ENCODE results near the gene GBP3. TPM values are rescaled to one million over a fixed set of nuclear protein-coding genes. Genes with fewer than 3 reads are reported as not detected.

The GBP3 gene
- total and polyA plus RNA-seq, 12 donors = 4.1 to 54.4 (median 25.0) TPM

DNA sequence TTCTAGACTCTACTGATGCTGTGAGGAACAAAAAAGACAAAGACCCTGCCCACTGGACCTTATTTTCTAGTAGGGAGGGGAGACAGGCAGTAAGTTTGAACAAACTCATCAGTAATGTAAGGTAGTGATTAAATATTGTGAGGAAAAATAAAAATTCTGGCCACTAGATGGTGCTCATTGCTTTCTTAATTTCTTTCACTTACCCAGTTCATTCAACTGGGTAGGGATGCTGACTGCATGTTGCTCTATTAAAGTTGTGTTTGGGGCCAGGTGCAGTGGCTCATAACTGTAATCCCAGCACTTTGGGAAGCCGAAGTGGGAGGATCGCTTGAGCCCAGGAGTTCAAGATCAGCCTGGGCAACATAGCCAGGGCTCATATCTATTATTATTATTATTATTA, 23.9 kb downstream of the GBP3 start:
- 0 to 5% (median 2%) methylated on average over 2 of the region's 2 CpGs for WGBS, 4 donors
- TF ChIP-seq, protein P1, sequence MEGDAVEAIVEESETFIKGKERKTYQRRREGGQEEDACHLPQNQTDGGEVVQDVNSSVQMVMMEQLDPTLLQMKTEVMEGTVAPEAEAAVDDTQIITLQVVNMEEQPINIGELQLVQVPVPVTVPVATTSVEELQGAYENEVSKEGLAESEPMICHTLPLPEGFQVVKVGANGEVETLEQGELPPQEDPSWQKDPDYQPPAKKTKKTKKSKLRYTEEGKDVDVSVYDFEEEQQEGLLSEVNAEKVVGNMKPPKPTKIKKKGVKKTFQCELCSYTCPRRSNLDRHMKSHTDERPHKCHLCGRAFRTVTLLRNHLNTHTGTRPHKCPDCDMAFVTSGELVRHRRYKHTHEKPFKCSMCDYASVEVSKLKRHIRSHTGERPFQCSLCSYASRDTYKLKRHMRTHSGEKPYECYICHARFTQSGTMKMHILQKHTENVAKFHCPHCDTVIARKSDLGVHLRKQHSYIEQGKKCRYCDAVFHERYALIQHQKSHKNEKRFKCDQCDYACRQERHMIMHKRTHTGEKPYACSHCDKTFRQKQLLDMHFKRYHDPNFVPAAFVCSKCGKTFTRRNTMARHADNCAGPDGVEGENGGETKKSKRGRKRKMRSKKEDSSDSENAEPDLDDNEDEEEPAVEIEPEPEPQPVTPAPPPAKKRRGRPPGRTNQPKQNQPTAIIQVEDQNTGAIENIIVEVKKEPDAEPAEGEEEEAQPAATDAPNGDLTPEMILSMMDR (IDR thresholded peaks at IDR 0.05) = peak; percentile 50 to 77 (median 69)
- no peak for TF ChIP-seq POLR2A (IDR thresholded peaks at IDR 0.05)
- DNase-seq = peak in 1 of 7 donors; percentile 21
- Histone ChIP-seq H3K9me3 (replicated peaks in 1 of 3) (no peaks in the 10 kb centered on the region), H3K36me3 (replicated peaks in 1 of 2) (no peaks in the 10 kb centered on the region), H3K27ac (no peak overlapping the region), H3K27me3 (no peaks in the 10 kb centered on the region), H3K4me1 (replicated peaks in 1 of 2) (peaks cover 0 to 1% of the 10 kb centered on the region in 2 donors), H3K4me3 (no peak overlapping the region)
- intact Hi-C loops (cut with DNase I) = loop anchor here in 1 of 2 donors (2.0 kb wide), 1 partner anchor 364 kb away; no protein-coding TSS in a partner anchor

DNA sequence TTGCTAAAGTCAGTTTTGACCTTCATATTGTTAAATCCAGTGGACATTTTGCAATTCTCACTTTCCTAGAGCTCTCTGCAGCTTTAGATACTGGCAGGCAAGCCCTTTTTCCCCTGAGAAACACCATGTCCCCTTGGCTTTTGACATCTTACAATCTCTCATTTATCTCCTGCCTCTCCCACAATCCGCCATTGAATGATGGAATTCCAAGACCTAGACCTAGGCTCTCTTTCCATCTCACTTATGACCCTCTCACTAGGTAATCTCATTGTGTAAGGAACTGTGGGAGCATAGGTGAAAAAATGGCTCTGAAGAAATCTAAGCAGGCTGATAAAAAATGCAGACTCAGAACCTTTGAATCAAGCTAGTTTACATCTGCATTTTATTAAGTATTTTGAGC, 32.2 kb downstream of the GBP3 start:
- no peaks in the 10 kb centered on the region for H3K27me3 ChIP-seq
- H3K4me1 ChIP-seq (replicated peaks in 1 of 2) = peaks cover 18 to 34% of the 10 kb centered on the region in 2 donors
- TF ChIP-seq POLR2A (IDR thresholded peaks at IDR 0.05) = no peak
- TF ChIP-seq, protein P1 (IDR thresholded peaks at IDR 0.05) = no peak
- WGBS, 4 donors = 68 to 94% (median 81%) methylated on average over 1 of the region's 1 CpG
- H3K4me3 ChIP-seq = no peak overlapping the region
- peaks cover 0 to 7% of the 10 kb centered on the region in 2 donors for H3K36me3 ChIP-seq (replicated peaks in 1 of 2)
- no peak for DNase-seq
- H3K27ac ChIP-seq = no peak overlapping the region
- H3K9me3 ChIP-seq (replicated peaks in 1 of 3) = no peaks in the 10 kb centered on the region
- intact Hi-C loops (cut with DNase I) = no loop called here

DNA sequence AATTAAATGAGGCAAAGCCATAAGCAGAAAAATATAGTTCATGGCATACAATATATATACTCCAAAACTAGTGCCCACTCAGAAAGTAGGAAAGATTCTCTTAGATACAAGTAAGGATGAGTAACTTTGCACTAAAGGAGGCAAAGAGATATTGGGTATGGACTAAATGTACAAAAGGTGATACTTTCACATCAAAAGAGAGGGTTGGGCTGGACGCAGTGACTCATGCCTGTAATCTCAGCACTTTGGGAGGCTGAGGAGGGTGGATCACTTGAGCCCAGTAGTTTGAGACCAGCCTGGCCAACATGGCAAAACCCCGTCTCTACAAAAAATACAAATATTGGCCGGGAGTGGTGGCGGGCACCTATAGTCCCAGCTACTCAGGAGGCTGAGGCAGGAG, 37.0 kb downstream of the GBP3 start:
- H3K4me1 ChIP-seq (replicated peaks in 1 of 2) = peaks cover 16 to 43% of the 10 kb centered on the region in 2 donors
- no peak for TF ChIP-seq POLR2A (IDR thresholded peaks at IDR 0.05)
- TF ChIP-seq, protein P1 (IDR thresholded peaks at IDR 0.05) = no peak
- no peaks in the 10 kb centered on the region for H3K9me3 ChIP-seq (replicated peaks in 1 of 3)
- DNase-seq = peak in 4 of 7 donors; percentile 38 to 53 (median 44)
- H3K27me3 ChIP-seq = no peaks in the 10 kb centered on the region
- intact Hi-C loops (cut with DNase I) = no loop called here
- peaks cover 0 to 18% of the 10 kb centered on the region in 2 donors for H3K36me3 ChIP-seq (replicated peaks in 1 of 2)
- H3K4me3 ChIP-seq = no peak overlapping the region
- peak overlapping the region; percentile 5 to 82 (median 74) for H3K27ac ChIP-seq
- WGBS, 4 donors = 70 to 92% (median 83%) methylated on average over 4 of the region's 4 CpGs

DNA sequence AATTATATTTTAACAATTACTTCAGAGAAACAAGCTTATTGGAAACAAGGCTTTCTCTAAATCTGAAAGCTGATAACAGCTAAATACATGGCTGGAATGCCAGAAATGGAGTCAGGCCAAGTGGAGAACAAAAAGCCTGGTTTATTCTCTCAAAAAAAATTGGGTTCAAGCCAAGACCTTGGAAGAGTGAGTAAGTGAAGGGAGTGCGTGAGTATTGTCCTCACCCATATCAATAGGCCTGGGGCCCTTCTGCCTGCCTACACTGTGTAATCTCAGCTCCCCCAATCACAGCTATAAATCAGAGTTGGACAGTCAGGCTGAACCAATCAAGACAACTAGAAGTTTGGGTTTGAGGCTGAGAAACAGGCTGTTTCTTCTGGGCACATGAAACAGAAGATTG, 37.6 kb downstream of the GBP3 start:
- Histone ChIP-seq H3K4me1 (replicated peaks in 1 of 2) (peaks cover 16 to 38% of the 10 kb centered on the region in 2 donors), H3K36me3 (replicated peaks in 1 of 2) (peaks cover 0 to 18% of the 10 kb centered on the region in 2 donors), H3K9me3 (replicated peaks in 1 of 3) (no peaks in the 10 kb centered on the region), H3K27ac (peak overlapping the region; percentile 62 to 82 (median 74)), H3K27me3 (no peaks in the 10 kb centered on the region), H3K4me3 (no peak overlapping the region)
- DNase-seq = peak; percentile 67 to 92 (median 88)
- intact Hi-C loops (cut with DNase I) = no loop called here
- WGBS, 4 donors = 15 to 29% (median 20%) methylated on average over 1 of the region's 1 CpG
- TF ChIP-seq, protein P1 (IDR thresholded peaks at IDR 0.05) = no peak
- peak in 1 of 2 donors; percentile 41 for TF ChIP-seq POLR2A (IDR thresholded peaks at IDR 0.05)

Measured in adrenal gland (tissue), 12 donors.